Limb (tissue), 2 donors: ENCODE data around the gene FOXO6.

Source experiments
- DNase-seq, 2 donors: peaks; one replicate each; pipeline ENCODE4 v3.0.0-alpha.2; 2016; ENCODE audit errors: extremely low spot score in 2 of 2

Gene FOXO6

DNA sequence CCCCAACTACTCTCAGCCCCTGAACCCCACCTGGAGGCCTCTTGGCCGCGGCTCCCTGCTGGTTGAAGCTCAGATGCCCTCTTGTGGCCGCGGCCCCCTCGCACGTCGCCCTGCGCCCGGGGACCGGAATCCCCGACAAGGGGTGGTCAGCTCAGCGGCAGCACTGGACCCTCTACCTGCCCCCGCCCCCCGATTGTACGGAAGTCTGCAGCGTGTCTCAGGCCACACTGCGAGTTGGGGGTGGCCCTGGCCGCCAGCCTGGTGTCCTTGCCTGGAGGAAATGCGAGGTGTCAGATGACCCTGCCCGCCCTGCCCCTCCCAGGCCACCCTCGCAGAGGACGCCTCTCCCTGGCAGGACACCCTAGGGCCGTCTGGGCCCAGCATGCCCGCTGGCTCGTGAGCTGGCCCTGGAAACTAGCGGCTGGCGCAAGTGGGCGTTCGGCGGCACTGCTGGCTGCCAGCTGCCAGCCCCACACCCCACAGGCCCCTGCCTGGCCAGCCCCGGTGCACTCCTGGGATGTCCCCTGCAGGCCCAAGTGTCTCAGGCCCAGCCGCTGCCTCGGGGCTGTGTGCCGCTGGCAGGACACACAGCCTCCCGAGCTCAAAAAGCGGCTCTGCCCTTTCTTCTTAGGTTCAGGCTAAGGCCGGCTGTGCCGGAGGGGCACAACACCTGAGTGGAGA is 62.4 kb downstream of the FOXO6 start:
- no peak for DNase-seq

DNA sequence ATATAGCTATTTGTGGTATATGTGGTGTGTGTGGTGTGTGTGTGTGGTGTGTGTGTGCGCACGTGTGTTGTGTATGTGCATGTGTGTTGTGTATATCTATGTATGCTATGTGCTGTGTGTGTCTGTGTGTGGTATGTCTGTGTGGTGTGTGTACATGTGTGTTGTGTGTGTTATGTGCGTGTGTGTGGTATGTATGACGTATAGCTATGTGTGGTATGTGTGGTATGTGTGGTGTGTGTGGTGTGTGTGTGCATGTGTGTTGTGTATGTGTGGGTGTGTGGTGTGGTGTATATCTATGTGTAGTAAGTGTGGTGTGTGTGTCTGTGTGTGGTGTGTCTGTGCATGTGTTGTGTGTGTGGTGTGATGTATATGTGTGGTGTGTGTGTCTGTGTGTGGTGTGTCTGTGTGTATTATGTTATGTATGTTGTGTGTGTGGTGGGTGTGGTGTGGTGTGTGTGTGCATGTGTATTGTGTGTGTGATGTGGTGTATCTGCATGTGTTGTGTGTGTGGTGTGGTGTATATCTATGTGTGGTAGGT is 63.4 kb downstream of the FOXO6 start:
- no peak for DNase-seq

DNA sequence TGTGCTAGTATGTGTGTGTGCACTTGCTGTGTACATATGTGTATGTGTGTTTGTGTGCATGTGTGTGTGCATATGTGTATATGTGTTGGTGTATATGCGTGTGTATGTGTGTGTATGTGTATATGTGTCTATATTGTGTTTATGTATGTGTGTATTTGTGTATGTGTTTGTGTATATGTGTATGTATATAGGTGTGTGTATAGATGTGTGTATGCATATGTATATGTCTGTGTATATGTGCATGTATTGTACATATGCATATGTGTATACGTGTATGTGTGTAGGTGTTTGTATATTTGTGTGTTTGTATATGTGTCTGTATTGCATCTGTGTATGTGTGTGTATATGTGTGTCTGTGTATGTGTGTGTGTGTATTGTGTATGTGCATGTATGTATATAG is 64.1 kb downstream of the FOXO6 start:
- no peak for DNase-seq

DNA sequence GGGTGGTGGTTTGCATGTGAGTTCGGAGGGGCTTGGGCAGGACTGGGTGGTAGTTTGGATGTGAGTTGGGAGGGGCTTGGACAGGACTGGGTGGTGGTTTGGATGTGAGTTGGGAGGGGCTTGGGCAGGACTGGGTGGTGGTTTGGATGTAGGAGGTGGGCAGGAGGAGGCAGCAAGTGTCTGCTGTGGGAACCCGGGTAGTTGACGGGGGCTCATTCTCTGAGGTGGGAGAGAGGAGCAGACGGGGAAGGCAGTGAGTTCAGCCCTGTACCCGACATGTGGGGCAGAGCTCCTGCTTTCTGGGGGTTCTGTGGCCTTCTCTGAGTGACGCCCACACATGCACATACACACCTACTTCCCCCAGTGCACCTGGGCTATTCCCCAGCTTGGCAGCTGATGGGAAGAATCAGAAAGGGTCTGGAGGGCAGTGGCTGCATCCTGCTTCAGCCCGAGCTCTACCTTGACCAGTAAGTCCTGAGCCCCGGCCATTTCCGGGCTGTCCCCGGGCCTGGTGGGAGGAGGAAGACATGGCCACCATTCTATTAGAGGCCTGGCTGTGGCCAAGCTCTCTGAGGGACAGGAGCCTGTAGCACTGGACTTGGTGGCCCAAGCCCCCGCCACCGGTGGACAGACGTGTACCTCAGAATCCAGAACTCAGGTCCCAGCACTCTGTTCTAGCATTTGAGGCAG is 65.1 kb downstream of the FOXO6 start:
- DNase-seq = no peak

DNA sequence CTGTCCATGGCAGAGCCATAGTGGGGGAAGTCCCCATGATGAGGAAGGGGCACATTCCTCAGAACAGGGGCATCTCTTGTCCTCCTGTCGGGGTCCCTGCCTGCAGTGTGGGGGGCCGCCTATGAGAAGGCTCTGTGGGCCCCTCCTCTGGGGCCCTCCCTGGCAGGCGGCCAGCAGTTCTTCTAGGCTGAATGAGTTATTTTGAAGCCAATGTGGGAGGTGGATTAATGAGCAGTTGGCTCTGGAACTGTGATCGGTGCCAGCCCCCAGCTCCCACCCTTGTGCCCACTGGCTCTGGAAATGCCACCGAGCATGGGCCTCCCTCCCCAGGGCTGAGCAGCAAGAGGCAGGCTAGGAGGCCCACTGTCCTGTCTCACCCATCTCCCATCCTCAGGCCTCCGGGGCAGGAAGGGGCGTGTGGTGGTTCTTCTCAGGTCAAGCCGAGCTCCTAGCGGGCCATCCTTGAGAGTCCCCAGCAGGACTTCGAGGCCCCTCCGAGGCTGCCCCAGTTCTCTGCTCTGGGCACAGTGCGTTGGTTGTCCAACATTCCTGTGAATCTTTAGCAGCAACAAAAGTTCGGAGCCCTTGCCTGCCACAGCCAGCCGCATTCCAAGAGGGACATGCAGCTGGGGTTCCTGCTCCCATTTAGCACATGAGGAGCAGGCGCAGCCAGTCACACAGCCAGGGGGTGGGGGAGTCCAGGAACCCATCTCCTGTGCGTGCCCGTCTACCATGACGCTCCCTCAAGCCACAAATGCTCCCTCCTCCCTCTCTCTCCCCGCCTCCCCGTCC is 66.1 kb downstream of the FOXO6 start:
- DNase-seq = no peak

DNA sequence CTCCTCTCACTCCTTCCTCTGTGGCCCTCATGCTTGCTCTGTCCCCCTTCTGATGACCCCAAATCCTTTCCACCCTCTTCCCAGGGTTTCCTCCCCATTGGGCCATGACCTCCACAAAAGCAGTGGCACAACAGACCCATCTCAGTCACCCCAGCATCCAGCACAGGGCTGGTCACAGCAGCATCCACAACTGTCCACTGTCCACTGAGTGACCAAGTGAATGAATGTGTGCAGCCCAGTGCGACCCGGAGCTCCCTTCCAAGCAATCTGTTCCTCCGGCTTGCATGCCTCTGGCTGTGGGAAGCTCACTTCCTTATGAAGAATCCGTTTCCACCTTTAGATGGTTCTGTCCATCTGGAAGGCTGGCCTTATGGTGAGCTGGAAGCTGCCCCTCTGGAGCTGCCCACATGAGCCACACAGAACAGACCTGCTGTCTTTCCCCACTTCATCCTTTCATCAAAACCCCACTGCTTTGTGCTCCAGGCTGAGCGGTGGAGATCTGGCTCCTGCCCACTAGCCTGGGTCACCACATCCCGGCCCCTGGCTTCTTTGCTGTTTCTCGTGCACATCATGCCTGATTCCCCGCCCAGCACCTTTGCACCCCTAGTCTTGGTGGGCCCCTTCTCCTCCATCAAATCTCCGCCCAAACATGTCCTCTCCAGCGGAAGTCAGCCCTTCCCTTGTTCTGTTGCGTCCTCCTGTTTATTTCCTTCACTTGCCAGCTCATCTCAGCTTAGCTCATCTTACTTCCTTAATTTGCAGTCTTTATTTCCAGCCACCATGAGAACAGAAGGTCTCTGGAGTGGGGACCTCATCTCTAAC is 66.9 kb downstream of the FOXO6 start:
- no peak for DNase-seq

DNA sequence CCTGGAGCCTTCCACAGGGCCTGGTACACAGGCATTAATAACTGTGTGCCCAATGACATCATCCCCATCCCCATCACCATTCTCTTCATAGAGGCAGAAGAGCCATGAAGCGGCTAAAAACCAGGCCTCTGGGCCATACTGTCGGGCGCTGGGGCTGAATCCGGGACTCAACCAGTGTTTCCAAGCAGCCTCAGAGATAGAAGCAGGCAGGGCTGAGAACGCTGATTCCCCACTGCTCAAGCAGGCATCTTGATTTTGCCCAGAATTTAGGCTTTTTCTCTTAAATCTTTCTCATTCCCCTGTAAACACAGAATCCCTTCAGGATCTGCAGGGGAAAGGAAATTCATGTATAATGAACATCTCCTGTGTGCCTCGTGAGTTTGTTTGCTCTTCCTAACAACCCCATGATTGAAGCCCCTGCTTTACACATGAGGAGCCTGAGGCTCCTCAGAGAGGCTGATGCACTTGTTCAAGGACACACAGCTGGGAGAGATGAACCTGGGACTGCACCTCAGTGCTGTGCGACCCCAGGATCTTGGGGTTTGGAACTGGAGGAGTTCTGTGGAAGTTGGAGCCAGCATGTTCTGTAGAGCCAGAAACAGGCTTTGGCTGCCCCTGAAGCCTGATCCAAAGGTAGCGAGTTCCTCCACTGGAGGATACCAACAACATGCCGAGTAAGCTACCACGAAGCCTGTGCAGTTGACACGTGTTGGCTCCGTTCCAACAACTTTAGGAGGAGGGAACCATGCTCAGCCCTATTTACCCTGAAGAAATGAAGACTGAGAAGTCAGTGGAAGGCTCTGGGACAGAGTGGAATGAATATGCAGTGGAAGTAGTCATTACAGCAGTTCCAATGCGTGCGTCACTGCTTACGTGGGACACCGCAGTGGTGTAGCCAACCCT is 67.8 kb downstream of the FOXO6 start:
- no peak for DNase-seq

DNA sequence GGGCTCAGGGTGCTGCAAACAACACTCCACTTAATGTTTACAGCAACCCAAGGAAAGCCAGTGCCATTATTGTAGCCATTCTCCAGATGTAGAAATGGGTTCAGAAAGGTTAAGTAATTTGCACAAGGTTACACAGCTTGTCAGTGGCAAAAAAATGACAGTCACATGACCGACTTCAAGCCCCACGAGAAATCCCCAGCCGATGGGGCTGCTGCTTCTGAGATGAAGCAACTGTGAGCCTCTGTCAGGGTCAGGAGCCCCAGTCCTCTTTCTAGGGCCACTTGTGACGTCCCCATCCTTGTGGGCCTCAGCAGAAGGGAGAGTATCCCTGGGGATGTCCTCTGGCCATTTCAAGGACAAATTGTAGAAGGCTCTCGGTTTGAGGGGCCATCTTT is 68.4 kb downstream of the FOXO6 start:
- DNase-seq = no peak

DNA sequence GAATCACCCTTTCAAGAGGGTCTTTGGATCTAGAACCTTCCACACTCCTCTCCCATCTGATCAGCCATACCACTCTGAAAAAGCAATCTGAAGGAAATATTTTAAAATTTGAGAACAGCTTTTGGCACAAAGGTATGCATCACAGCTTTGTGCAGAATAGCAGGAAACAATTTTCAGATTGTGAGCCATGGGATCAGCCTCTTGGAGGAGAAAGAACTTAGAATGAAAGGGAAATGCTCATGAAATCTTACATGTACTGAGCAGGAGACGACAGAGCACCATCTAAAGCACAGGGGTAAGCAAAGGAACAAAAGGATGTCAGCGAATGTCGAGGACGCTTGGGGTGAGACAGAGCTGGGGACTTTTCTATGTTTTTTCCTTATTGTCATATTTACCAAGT is 68.8 kb downstream of the FOXO6 start:
- DNase-seq = no peak

DNA sequence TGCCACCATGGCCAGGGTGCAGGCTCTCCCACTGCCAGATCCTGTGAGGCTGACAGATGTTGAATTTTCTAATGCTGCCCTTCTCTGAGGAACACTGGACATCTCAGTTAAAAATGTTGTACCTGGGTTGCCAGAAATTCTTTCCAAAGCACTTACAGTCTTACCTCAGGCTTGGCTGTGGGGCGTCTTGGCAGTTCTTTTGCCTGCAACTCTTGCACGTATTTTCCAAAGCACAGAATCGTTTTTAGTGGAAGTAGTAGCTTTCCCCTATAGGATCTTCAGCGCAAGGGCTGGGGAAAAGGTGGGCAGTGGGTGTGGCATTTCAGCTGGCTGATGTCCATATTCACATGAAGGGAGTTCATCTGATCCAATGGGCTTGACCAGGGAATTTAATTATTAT is 69.3 kb downstream of the FOXO6 start:
- peak; percentile 55 to 71 for DNase-seq

DNA sequence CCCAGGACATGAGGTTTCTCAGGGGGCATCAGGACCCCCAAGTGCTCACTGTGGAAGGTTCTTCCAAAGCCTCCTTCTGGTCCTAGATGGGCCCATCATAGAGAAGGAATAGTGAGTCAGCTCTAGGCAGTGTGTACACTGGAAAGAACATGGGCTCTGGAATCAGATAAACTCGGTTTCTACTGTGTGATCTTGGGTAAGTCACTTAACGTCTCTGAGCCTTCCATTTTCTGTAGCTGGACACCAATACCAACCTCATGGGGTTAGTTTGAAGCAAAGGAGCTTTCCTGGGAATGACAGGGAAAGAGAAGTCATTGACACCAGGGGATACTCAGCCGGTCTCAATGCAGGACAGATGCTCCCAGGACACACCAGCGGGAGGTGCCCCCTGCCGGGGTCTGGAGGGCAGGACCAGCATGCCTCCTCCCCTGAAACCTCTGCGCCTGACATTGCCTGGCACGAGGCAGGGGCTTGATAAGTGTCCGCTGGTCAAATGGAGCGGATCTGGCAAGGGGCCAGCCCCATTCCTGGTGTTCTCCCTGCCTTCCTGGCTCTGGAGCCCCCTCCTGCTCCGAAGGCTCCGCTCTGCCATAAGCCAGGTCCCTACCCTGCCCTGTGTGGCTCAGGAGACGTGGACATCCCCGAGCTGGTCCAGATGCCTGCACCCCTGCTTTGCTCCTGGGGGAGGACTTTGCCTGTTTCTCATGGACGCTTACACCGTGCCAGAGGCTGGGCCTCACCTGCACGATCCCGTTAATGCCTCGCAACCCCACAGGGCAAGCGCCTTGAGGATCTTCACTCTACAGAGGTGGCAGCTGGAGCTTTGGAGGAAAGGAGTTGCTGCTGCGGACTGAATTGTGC is 70.5 kb downstream of the FOXO6 start:
- DNase-seq = no peak
